A673 (cell line): ENCODE data around the gene PRSS53.

ENCODE experiments used
- CTCF ChIP-seq: fragments of 300-800, 200-600 bp; sonication (generic); conservative IDR thresholded peaks from 2 replicates; pipeline ENCODE4 v1.5.1; 2017; ENCODE audit warnings: low read depth, mild to moderate bottlenecking, antibody characterized with exemption, low read length, moderate library complexity, mixed read lengths
- EZH2 ChIP-seq: fragments of 200-600 bp; sonication (generic); IDR thresholded peaks from 2 replicates; pipeline ENCODE4 v1.6.1; 2017; ENCODE audit warnings: borderline replicate concordance, low read depth, mild to moderate bottlenecking, mixed read lengths, antibody characterized with exemption, low read length; ENCODE audit not compliant: poor library complexity, severe bottlenecking

- TF ChIP-seq EZH2: no peak
- TF ChIP-seq CTCF: no peak
Observed at GRCh38 chr16:31089199-31089598, 456 bp upstream of the PRSS53 start.
